GM19395 (cell line): Measurements from ENCODE around the gene MCIDAS.
A peak's percentile ranks its signal among the peaks of the same experiment; 100 is the strongest.

Source experiments
- ATAC-seq: cut with Tn5 transposase; IDR thresholded peaks from one replicate; pipeline ENCODE4 v1.9.1; 2021; ENCODE audit warnings: mild to moderate bottlenecking, moderate library complexity; ENCODE audit not compliant: unreplicated experiment

Gene MCIDAS

GRCh38 chr5:55222985-55223811, 3.9 kb downstream of the MCIDAS start:
- no peak for ATAC-seq

GRCh38 chr5:55222092-55222984, 4.8 kb downstream of the MCIDAS start:
- no peak for ATAC-seq

GRCh38 chr5:55220433-55221185, 6.5 kb downstream of the MCIDAS start:
- ATAC-seq: no peak

GRCh38 chr5:55219770-55220169, 7.3 kb downstream of the MCIDAS start:
- ATAC-seq: no peak

GRCh38 chr5:55218967-55219366, 8.1 kb downstream of the MCIDAS start:
- ATAC-seq: no peak

GRCh38 chr5:55211184-55211874, 15.8 kb downstream of the MCIDAS start:
- no peak for ATAC-seq

GRCh38 chr5:55205001-55205400, 22.1 kb downstream of the MCIDAS start:
- ATAC-seq: no peak

- no peak for ATAC-seq
Measured at GRCh38 chr5:55191165-55191564, 36.0 kb downstream of the MCIDAS start.

GRCh38 chr5:55188656-55189540, 38.2 kb downstream of the MCIDAS start:
- no peak for ATAC-seq

GRCh38 chr5:55187370-55187769, 39.7 kb downstream of the MCIDAS start:
- no peak for ATAC-seq

GRCh38 chr5:55180016-55180415, 47.1 kb downstream of the MCIDAS start:
- no peak for ATAC-seq

- ATAC-seq: no peak
Measured at GRCh38 chr5:55177078-55177477, 50.0 kb downstream of the MCIDAS start.

GRCh38 chr5:55176176-55176818, 50.8 kb downstream of the MCIDAS start:
- no peak for ATAC-seq

- ATAC-seq: no peak
Measured at GRCh38 chr5:55175781-55176175, 51.3 kb downstream of the MCIDAS start.

- peak; percentile 21 for ATAC-seq
Measured at GRCh38 chr5:55173687-55174230, 53.4 kb downstream of the MCIDAS start.

GRCh38 chr5:55172937-55173686, 54.0 kb downstream of the MCIDAS start, which contains the start of gene CDC20B:
CDC20B (minus strand) TSS chr5:55173177; CDS start chr5:55173000, 177 bp downstream.
- peak; percentile 80 for ATAC-seq

GRCh38 chr5:55172051-55172899, 54.8 kb downstream of the MCIDAS start:
- peak; percentile 75 for ATAC-seq
